Ovary (tissue), 9 donors: ENCODE measurements around the gene TRIM73. TPM values are rescaled to one million over a fixed set of nuclear protein-coding genes. Genes with fewer than 3 reads are reported as not detected.
A peak's percentile ranks its signal among the peaks of the same experiment; 100 is the strongest.
"Not testable (repeated sequence)": the region's sequence is repeated elsewhere in the genome, so short reads cannot be mapped to it uniquely, and the experiment has no call there.

Source experiments
- DNase-seq, 5 donors: peaks; one replicate each; pipeline ENCODE4 v3.0.0-alpha.2; 2019 to 2020
- H3K27ac ChIP-seq, 2 donors: fragments of 200-600 bp; one replicate each; pipeline versions ENCODE4 v1.5.1 to v1.8.0; 2019 to 2022
- H3K27me3 ChIP-seq: fragments of 200-600 bp; one replicate; pipeline ENCODE4 v1.8.0; 2022
- H3K36me3 ChIP-seq: fragments of 200-600 bp; sonication (generic); one replicate; pipeline ENCODE4 v1.5.1; 2019
- H3K4me1 ChIP-seq: one replicate; pipeline ENCODE4 v1.8.1; 2013; ENCODE audit warnings: mild to moderate bottlenecking, moderate library complexity; ENCODE audit not compliant: insufficient read depth
- H3K4me3 ChIP-seq: fragments of 200-600 bp; sonication (generic); one replicate; pipeline ENCODE4 v1.5.1; 2017
- H3K9me3 ChIP-seq, 2 donors: fragments of 200-600 bp in 1 of 2; sonication (generic) in 1 of 2; one replicate each; pipeline versions ENCODE4 v1.5.1 to v1.8.1; 2013 to 2019; ENCODE audit warnings: mild to moderate bottlenecking in 1 of 2, moderate library complexity in 1 of 2
- POLR2A ChIP-seq: fragments of 450-650 bp; IDR thresholded peaks from one replicate; pipeline ENCODE4 v1.6.1; 2017; ENCODE audit warnings: antibody characterized with exemption, mild to moderate bottlenecking, moderate library complexity
- WGBS, 3 donors: extraction: QIAGEN DNeasy Blood & Tissue Kit in 1 of 3; methylation state at CpG; one replicate each; pipeline versions ENCODE4 v1.1.5 to v1.1.7; 2013 to 2017; 5-methylcytosine and 5-hydroxymethylcytosine counted together
- intact Hi-C, 4 donors: fragments of 100-400 bp; cut with DNase I; formaldehyde crosslinking; loops; one replicate each; pipeline versions ENCODE4 v1.11.0 to v1.15.1; 2022 to 2023
- polyA plus RNA-seq, 2 donors: library from polyadenylated mRNA; stranded (reverse); fragments of 200-250 nt in 1 of 2; fragments of 350-450 nt in 1 of 2; fragmentation: Illumina TruSeq in 1 of 2; extraction: RNeasy Lipid Tissue Mini Kit (QIAGEN cat#74804) in 1 of 2; gene quantifications; one replicate each; pipeline ENCODE4 v1.2.3, GENCODE V29; 2013 to 2014
- total RNA-seq, 7 donors: library from RNA; depleted of rRNA in 2 of 7; stranded (reverse); fragments of >200 nt in 2 of 7; fragmentation: NEBNext Ultra II Directional in 3 of 7; extraction: Animal tissue kit (Norgen Biotek cat#: 25700) in 3 of 7; gene quantifications; one replicate each; pipeline versions ENCODE4 v1.1.0 to v1.2.4, GENCODE V29; 2016 to 2023
- donor health status: DM: no; HTN: no; CAD: no; lungs with moderate emphysema.
- donor health status: DM: no; HTN: no; CAD: no.
- donor health status: Bipolar disorder and iron deficiency.
- donor health status: DM: yes; HTN: yes; CAD: no.
- donor health status: DM: no; HTN: no; CAD: no.
- donor health status: DM: yes; HTN: yes; CAD: no.

The TRIM73 gene
- total and polyA plus RNA-seq, 9 donors, result 1.2 to 11.3 (median 3.9) TPM

DNA sequence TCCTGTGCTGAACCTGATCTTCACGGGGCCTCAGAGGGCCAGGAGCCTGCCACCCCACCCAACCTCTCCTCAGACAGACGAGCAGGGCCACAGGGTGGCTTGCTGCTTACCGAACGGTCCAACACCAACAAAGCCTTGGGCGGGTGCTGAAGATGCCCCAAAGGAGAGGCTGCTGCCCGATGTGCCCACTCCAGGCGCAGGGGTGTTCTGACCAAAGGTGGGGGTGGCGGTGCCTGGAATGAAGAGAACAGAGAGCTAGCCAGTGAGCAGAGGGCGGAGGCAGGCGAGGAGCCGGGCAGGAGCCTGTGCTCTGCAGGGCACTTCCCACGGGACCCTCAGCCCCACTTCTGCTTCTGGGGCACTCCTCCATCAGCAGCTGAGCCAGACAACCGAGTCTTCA lies 23.8 kb downstream of the TRIM73 start:
- H3K4me1 ChIP-seq, H3K4me3 ChIP-seq, H3K36me3 ChIP-seq, H3K27ac ChIP-seq, intact Hi-C loops, H3K9me3 ChIP-seq, DNase-seq, H3K27me3 ChIP-seq: not testable (repeated sequence)
- 79 to 91% (median 85%) methylated on average over 12 of the region's 13 CpGs for WGBS, 3 donors

DNA sequence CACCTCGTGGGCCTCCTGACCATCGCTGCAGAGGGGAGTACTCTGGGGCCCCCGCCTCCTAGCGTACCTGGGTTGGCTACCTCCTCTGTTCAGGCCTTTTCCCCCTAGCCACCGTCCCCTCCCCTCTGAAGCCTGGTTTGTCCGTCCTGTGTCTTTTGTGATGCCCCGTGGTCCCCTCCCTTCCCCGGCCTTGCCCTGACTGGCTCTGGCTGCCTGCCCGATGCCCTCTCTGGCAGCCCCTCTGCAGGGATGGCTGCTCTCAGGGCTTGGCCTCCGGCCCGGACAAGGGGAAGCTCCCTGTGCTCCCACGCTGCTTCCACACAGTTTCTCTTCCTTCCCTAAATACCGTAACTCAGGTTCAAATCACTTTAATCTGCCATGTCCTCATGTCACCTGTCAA lies 24.3 kb downstream of the TRIM73 start:
- H3K4me1 ChIP-seq, H3K9me3 ChIP-seq, H3K27ac ChIP-seq, H3K36me3 ChIP-seq, H3K27me3 ChIP-seq, intact Hi-C loops, H3K4me3 ChIP-seq: not testable (repeated sequence)
- WGBS, 3 donors, result 29 to 51% (median 43%) methylated on average over 9 to 11 of the region's 13 CpGs
- peak in 2 of 5 donors; percentile 30 to 59 for DNase-seq

DNA sequence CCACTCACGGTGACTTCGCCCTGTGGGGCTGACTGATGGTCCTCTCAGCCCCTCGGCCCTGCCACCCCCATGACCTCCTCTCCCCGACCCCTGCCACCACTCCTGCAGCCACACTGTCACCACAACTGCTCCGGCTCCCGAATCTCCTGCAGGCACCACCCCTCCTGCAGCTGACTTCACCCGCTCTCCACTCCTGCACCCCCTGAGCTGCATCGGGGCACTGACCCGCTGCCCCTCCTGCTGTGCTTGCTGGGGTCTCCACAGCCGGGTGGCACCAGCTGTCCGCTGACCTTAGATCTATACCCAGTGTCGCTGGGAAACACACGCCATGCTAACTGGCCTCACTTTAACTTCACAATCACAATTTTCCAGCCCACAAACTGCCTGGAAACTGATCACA lies 24.7 kb downstream of the TRIM73 start:
- intact Hi-C loops, H3K4me1 ChIP-seq, H3K27ac ChIP-seq, H3K27me3 ChIP-seq, H3K4me3 ChIP-seq, DNase-seq, H3K36me3 ChIP-seq, H3K9me3 ChIP-seq: not testable (repeated sequence)
- WGBS, 3 donors, result 73 to 89% (median 84%) methylated on average over 9 to 10 of the region's 13 CpGs

DNA sequence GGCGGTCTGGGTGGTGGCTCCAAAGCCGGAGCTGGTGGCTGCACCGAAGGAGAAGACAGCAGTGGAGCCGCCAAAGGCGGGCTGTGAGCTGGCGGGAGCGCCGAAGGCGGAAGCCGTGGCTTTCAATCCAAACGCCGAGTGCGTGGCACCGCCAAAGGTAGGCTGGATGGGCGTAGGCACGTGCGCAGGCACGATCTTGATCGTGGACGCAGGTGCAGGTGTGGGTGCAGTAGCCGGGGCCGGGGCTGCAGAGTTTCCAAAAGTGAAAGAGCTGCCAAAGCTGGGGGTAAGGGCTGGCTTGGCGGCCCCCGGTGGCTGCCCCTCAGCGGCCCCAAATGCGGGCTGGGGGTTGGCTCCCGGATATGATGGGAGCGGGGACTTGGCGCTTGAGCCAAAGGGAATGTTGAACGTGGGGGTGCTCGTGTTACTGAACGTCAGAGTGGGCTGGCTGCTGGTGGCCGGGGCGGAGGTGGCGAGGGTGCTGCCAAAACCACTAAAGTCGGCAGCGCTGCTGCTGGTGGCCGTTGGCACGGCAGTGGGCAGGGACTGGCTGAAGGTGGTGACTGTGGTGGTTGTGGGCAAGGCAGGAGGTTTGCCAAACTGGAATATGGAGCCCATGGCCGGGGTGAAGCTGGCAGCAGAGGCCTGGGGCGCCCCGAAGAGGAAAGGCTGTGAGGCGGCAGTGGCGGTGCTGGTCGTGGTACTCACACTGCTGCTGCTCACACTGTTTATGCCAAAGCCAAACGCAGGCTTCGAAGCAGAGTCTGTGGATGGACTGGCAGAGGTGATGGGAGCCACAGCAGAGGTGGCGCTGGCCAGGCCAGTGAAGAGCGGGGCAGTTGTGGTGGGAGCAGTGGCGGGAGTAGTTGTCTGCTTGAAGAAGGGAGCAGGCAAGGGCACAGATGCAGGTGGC lies 26.6 kb downstream of the TRIM73 start:
- H3K4me3 ChIP-seq, H3K36me3 ChIP-seq, H3K27ac ChIP-seq, H3K9me3 ChIP-seq, H3K4me1 ChIP-seq, H3K27me3 ChIP-seq, intact Hi-C loops: not testable (repeated sequence)
- WGBS, 3 donors, result 92 to 95% (median 95%) methylated on average over 27 to 32 of the region's 50 CpGs
- peak in 1 of 5 donors; percentile 22 for DNase-seq

DNA sequence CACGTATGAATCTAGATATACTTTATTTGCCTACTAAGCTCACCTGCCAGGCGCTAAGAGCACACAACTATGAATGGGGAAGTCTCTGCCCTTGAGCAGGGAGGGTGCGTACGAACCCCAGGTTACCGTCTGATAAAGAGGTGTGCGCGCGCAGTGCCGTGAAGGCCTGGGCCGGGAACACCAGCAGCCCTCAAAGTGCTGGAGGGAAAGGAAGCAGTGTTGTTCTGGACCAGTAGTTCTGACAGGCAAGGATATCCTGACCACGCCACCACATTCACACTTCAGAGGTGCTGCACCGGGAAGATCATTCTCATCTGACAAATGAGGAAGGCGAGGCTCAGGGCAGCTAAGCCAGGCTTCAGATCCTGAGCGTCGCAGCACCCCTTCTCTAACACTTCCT lies 28.1 kb downstream of the TRIM73 start:
- intact Hi-C loops, H3K36me3 ChIP-seq: not testable (repeated sequence)
- WGBS, 3 donors, result 84 to 91% (median 89%) methylated on average over 7 to 13 of the region's 15 CpGs

DNA sequence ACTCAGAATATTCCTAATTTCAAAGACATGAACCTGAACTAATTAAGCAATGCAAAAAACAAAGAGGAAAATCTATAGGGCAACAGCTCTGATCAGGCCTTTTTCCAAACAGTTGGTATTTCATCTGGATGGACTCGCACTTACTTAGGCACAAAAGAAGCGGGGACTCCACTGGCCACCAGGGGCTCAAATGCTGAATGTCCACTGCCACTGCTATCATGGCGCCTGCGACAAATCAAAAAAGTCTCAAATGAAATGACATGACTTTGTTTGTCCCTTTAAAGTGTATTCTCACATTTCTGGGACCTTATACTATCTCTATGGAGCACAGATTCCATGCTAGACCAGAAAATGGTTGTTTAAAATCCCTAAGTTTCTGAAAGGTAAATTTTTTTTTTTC lies 43.6 kb downstream of the TRIM73 start:
- intact Hi-C loops, H3K9me3 ChIP-seq, H3K27ac ChIP-seq, H3K27me3 ChIP-seq, H3K4me3 ChIP-seq, H3K36me3 ChIP-seq, H3K4me1 ChIP-seq, DNase-seq: not testable (repeated sequence)
- 97% methylated on average over 4 of the region's 4 CpGs for WGBS, 3 donors

More for the DNA sequence above, 28.1 kb downstream of the TRIM73 start:
- not testable (repeated sequence) for H3K27me3 ChIP-seq, H3K9me3 ChIP-seq, H3K27ac ChIP-seq, H3K4me1 ChIP-seq, H3K4me3 ChIP-seq, DNase-seq

DNA sequence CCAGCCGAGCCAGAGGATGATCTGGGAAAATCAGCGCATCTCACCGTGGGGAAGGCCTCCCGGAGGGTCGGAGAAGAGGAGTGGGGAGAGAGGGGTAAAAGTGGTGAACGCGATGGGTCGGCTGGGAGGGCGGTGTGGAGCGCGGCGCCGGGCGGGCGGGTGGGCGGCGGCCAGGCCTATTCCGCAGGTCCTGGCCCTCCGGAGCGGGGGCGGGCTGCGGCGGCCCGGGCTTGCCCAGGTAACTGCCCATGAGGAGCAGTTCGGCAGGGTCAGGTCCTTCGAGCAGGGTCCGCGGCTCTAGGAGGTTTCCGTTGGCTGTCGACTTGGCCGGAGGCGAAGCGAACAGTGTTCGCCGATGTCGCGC lies 46.7 kb downstream of the TRIM73 start:
- H3K4me1 ChIP-seq, H3K27ac ChIP-seq, H3K27me3 ChIP-seq, intact Hi-C loops, DNase-seq, H3K36me3 ChIP-seq, H3K9me3 ChIP-seq: not testable (repeated sequence)
- peak overlapping the region; percentile 50 for H3K4me3 ChIP-seq
- 0% methylated on average over 5 to 12 of the region's 37 CpGs for WGBS, 3 donors

DNA sequence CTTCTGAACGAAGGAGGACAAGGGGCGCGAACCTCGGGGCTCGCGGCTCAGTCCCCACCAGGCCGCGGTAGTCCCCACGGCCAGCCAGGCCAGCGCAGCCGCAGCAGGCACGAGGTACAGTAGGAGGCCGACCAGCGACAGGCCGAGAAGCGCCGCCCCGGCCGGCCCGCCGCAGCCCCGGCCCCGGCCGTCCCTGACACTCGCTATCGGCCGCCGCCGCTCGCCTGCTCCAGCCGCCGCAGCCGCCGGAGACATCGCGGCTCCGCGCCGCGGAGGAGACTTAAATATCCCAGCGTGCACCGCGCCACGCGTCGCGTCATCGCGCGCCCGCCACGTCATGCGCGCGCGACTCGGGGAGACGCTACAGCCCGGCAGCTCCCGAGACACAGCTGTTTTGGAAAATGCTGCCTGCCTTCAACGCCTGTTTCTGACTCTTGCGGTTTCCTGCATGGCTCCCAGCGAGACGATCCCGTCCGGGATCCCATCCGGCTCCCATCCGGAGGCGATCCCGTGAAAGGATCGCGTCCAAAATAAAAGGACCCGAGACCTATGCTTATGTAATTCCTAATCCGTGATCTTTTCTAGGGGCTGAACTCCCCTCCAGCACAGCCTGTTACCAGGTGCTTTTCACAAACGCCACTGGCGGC lies 47.2 kb downstream of the TRIM73 start:
- H3K36me3 ChIP-seq, H3K27me3 ChIP-seq, H3K9me3 ChIP-seq, intact Hi-C loops, H3K4me1 ChIP-seq: not testable (repeated sequence)
- H3K4me3 ChIP-seq, result peak overlapping the region; percentile 50
- H3K27ac ChIP-seq, result peak overlapping the region; percentile 59 to 86
- peak in 4 of 5 donors; percentile 21 to 56 (median 36) for DNase-seq
- TF ChIP-seq POLR2A, result peak; percentile 44
- WGBS, 3 donors, result 0 to 1% (median 0%) methylated on average over 3 to 44 of the region's 76 CpGs

DNA sequence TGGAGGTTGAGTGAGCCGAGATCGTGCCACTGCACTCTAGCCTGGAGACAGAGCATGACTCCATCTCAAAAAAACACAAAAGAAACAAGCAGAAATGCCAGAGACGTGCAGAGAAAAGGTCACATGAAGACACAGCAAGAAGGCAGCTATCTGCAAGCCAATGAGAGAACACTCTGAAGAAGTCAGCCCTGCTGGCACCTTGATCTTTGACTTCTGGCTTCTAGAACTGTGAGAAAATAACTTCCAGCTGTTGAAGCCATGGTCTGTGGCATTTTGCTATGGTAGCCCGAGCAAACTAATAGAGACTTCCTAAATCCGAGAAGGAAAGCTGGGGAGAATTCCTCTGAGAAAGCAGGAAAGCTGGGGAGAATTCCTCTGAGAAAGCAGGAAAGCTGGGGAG lies 54.5 kb downstream of the TRIM73 start:
- intact Hi-C loops, H3K27ac ChIP-seq, H3K36me3 ChIP-seq, H3K9me3 ChIP-seq, H3K4me1 ChIP-seq, H3K27me3 ChIP-seq, H3K4me3 ChIP-seq, DNase-seq: not testable (repeated sequence)
- 33 to 72% (median 46%) methylated on average over 2 to 4 of the region's 5 CpGs for WGBS, 3 donors
